Suprapubic skin (tissue), 4 donors: ENCODE measurements around the gene NSUN5. TPM values are rescaled to one million over a fixed set of nuclear protein-coding genes. Genes with fewer than 3 reads are reported as not detected.
A peak's percentile ranks its signal among the peaks of the same experiment; 100 is the strongest.
"Not testable (repeated sequence)": the region's sequence is repeated elsewhere in the genome, so short reads cannot be mapped to it uniquely, and the experiment has no call there.

Source experiments
- DNase-seq, 2 donors: peaks; one replicate each; pipeline ENCODE4 v3.0.0-alpha.2; 2019; ENCODE audit warnings: low spot score in 2 of 2
- H3K27ac ChIP-seq: fragments of 200-600 bp; sonication (generic); one replicate; pipeline ENCODE4 v1.5.1; 2019
- H3K27me3 ChIP-seq: fragments of 200-600 bp; sonication (generic); one replicate; pipeline ENCODE4 v1.5.1; 2019
- H3K36me3 ChIP-seq: fragments of 200-600 bp; sonication (generic); one replicate; pipeline ENCODE4 v1.5.1; 2019
- H3K4me1 ChIP-seq: fragments of 200-600 bp; sonication (generic); one replicate; pipeline ENCODE4 v1.5.1; 2019
- H3K4me3 ChIP-seq: fragments of 200-600 bp; sonication (generic); one replicate; pipeline ENCODE4 v1.5.1; 2019; ENCODE audit warnings: mild to moderate bottlenecking
- H3K9me3 ChIP-seq: fragments of 200-600 bp; sonication (generic); one replicate; pipeline ENCODE4 v1.5.1; 2019
- EP300 ChIP-seq: sonication (generic); formaldehyde crosslinking; IDR thresholded peaks from one replicate; pipeline ENCODE4 v1.6.1; 2017; ENCODE audit warnings: antibody characterized with exemption
- POLR2A ChIP-seq, 2 donors: fragments of 450-650 bp; IDR thresholded peaks; one replicate each; pipeline ENCODE4 v1.6.1; 2017; ENCODE audit warnings: antibody characterized with exemption in 2 of 2, mild to moderate bottlenecking in 2 of 2, moderate library complexity in 2 of 2
- POLR2AphosphoS5 ChIP-seq, 3 donors: sonication (generic); formaldehyde crosslinking; IDR thresholded peaks; one replicate each; pipeline ENCODE4 v1.6.1; 2017; ENCODE audit warnings: antibody characterized with exemption in 3 of 3
- WGBS: methylation state at CpG from one replicate; pipeline ENCODE4 v1.1.5; 2018; 5-methylcytosine and 5-hydroxymethylcytosine counted together
- total RNA-seq, 4 donors: library from RNA; depleted of rRNA; stranded (reverse); fragments of >200 nt; gene quantifications; one replicate each; pipeline ENCODE4 v1.1.0, GENCODE V29; 2016
- TF ChIP-seq, protein P1 (sequence below), 2 donors: fragments of 200-600 bp in 1 of 2; fragments of 450-650 bp in 1 of 2; sonication (generic) in 1 of 2; IDR thresholded peaks; one replicate each; pipeline ENCODE4 v1.5.1; 2016 to 2019; ENCODE audit warnings: antibody characterized with exemption in 2 of 2, mild to moderate bottlenecking in 1 of 2, moderate library complexity in 1 of 2

The NSUN5 gene
- total RNA-seq, 4 donors from 2014 or later, result 25.6 to 38.0 (median 33.7) TPM

DNA sequence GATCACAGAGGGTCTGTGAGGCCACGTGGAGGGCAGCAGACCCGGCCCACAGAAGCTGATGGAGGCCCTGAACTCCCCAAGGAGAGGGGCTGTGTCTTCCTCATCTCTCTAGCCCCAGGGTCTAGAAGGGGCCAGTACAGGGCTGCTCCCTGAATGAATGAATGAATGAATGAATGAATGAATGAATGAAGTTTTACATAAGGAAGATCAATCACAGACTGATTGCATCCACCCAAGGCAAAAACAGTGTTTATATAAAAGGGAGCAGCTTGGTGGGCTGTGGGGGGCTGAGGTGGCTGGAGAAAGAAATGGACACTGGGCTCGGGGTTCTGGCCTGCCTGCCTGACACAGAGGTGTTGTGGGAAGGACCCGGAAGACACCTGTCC lies 4.9 kb upstream of the NSUN5 start:
- Histone ChIP-seq H3K36me3 (no peaks in the 10 kb centered on the region), H3K4me1 (peaks cover 7% of the 10 kb centered on the region), H3K4me3 (no peak overlapping the region), H3K27me3 (no peaks in the 10 kb centered on the region), H3K27ac (no peak overlapping the region), H3K9me3 (no peaks in the 10 kb centered on the region)
- DNase-seq, result no peak
- TF ChIP-seq EP300, result no peak
- TF ChIP-seq POLR2A (IDR thresholded peaks at IDR 0.05), result no peak
- TF ChIP-seq POLR2AphosphoS5 (IDR thresholded peaks at IDR 0.05), result no peak
- TF ChIP-seq, protein P1, sequence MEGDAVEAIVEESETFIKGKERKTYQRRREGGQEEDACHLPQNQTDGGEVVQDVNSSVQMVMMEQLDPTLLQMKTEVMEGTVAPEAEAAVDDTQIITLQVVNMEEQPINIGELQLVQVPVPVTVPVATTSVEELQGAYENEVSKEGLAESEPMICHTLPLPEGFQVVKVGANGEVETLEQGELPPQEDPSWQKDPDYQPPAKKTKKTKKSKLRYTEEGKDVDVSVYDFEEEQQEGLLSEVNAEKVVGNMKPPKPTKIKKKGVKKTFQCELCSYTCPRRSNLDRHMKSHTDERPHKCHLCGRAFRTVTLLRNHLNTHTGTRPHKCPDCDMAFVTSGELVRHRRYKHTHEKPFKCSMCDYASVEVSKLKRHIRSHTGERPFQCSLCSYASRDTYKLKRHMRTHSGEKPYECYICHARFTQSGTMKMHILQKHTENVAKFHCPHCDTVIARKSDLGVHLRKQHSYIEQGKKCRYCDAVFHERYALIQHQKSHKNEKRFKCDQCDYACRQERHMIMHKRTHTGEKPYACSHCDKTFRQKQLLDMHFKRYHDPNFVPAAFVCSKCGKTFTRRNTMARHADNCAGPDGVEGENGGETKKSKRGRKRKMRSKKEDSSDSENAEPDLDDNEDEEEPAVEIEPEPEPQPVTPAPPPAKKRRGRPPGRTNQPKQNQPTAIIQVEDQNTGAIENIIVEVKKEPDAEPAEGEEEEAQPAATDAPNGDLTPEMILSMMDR (IDR thresholded peaks at IDR 0.05), result no peak
- WGBS, result 65% methylated on average over 4 of the region's 4 CpGs

DNA sequence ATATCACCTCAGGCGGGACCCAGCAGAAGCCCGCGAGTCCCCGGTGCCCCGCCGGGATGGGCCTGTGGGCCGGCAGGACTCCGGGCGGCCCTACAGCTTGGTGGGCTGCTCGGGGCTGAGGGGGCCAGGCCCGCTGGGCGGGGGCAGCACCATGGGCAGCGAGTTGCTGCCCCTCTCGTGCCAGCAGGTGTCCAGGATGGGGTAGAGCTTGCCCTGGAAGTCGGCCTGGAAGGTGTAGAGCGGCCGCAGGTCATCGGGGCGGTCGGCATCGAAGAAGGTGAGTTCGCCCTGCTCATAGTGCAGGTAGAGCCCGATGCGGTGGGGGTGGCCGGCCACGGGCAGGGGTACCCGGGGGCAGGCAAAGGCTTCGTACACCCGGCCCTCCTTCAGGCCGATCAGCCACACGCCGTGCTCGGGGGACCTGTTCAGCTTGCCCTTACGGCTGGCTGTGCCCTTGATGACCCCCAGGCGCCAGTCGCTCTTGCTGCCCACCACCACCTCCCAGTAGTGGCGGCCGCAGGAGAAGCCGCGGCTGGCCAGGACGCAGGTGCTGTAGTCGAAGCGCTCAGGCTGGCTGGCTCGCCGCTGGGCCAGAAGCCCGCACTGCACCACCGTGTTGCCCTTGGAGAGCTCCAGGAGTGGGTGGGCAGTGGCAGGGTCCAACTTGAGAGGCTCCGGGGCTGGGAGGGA lies 4.3 kb upstream of the NSUN5 start:
- H3K36me3 ChIP-seq, result no peaks in the 10 kb centered on the region
- peaks cover 8% of the 10 kb centered on the region for H3K4me1 ChIP-seq
- WGBS, result 94% methylated on average over 33 of the region's 48 CpGs
- no peak for DNase-seq
- no peaks in the 10 kb centered on the region for H3K27me3 ChIP-seq
- TF ChIP-seq, protein P1 (IDR thresholded peaks at IDR 0.05), result no peak
- TF ChIP-seq EP300 (no peak), POLR2A (IDR thresholded peaks at IDR 0.05) (no peak), POLR2AphosphoS5 (IDR thresholded peaks at IDR 0.05) (no peak)
- no peak overlapping the region for H3K4me3 ChIP-seq
- H3K27ac ChIP-seq, result no peak overlapping the region
- H3K9me3 ChIP-seq, result no peaks in the 10 kb centered on the region

DNA sequence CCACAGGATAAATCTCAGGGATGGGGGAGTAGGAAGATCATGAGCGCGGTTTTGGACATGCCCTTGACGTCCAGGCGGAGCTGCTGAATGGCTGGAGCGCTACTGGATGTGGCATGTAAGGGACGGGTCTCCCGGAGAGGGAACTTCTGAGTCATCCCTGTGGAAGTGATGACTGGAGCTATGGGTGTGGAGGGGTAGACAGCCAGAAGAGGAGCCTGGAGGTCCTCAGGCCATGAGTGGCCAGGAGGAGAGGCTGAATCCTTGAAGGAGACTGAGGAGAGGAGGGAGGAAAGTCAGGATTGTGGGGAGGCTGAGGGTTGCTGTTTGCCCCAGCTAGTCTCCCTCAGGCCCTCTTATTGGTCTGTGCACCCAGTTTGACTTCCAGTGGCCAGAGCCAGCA lies 2.8 kb upstream of the NSUN5 start:
- not testable (repeated sequence) for DNase-seq, H3K27ac ChIP-seq, H3K27me3 ChIP-seq, H3K4me3 ChIP-seq, H3K9me3 ChIP-seq, H3K36me3 ChIP-seq
- H3K4me1 ChIP-seq, result peaks cover 15% of the 10 kb centered on the region
- WGBS, result 82% methylated on average over 5 of the region's 7 CpGs

- 23% methylated on average over 22 of the region's 43 CpGs for WGBS
- peak in 1 of 2 donors; percentile 73 for DNase-seq
- Histone ChIP-seq H3K4me1 (peaks cover 15% of the 10 kb centered on the region), H3K36me3 (peaks cover 37% of the 10 kb centered on the region), H3K27ac (peak overlapping the region; percentile 48), H3K9me3 (no peaks in the 10 kb centered on the region), H3K27me3 (no peaks in the 10 kb centered on the region), H3K4me3 (peak overlapping the region; percentile 78)
- no peak for TF ChIP-seq POLR2A (IDR thresholded peaks at IDR 0.05)
- TF ChIP-seq POLR2AphosphoS5 (IDR thresholded peaks at IDR 0.05), result no peak
- TF ChIP-seq EP300, result no peak
- TF ChIP-seq, protein P1 (IDR thresholded peaks at IDR 0.05), result no peak
Observed at GRCh38 chr7:73308074-73308664, 457 bp downstream of the NSUN5 start.

DNA sequence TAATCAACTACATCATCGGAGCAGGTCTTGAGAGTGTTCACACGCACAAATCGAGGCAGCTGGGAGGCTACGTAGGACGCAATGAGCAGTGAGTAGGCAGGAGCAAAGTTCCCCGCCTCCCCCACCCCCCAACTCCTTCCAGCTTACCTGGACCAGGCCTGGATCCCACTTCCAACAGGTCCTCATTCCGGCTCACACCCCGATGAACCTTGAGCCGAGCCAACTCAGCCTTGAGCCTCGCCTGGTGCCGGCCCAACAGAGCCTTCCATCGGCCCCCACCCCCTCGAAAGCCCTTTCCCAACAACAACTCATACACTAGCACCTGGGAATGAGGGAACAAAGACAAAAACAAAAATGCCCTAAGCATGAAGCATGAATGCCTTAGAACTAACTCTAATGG lies 1.2 kb downstream of the NSUN5 start:
- WGBS, result 89% methylated on average over 12 of the region's 13 CpGs
- Histone ChIP-seq H3K9me3 (no peaks in the 10 kb centered on the region), H3K4me3 (peak overlapping the region; percentile 78), H3K27ac (no peak overlapping the region), H3K27me3 (no peaks in the 10 kb centered on the region), H3K4me1 (peaks cover 15% of the 10 kb centered on the region), H3K36me3 (peaks cover 43% of the 10 kb centered on the region)
- no peak for DNase-seq
- TF ChIP-seq, protein P1 (IDR thresholded peaks at IDR 0.05), result no peak
- TF ChIP-seq POLR2A (IDR thresholded peaks at IDR 0.05), result no peak
- no peak for TF ChIP-seq EP300
- no peak for TF ChIP-seq POLR2AphosphoS5 (IDR thresholded peaks at IDR 0.05)

- not testable (repeated sequence) for H3K4me3 ChIP-seq, H3K27ac ChIP-seq, H3K27me3 ChIP-seq, H3K9me3 ChIP-seq
- peaks cover 15% of the 10 kb centered on the region for H3K4me1 ChIP-seq
- 84% methylated on average over 11 of the region's 15 CpGs for WGBS
- peaks cover 43% of the 10 kb centered on the region for H3K36me3 ChIP-seq
- peak in 1 of 2 donors; percentile 44 for DNase-seq
Observed at GRCh38 chr7:73304612-73305387, 3.8 kb downstream of the NSUN5 start.
